Midbrain (tissue), 1 donor: ENCODE data around the gene PCDHB8.
"Not testable (repeated sequence)": the region's sequence is repeated elsewhere in the genome, so short reads cannot be mapped to it uniquely, and the experiment has no call there.

Source experiments
- DNase-seq: peaks from one replicate; lab custom pipeline; 2025; lab: John Stamatoyannopoulos, UW

Gene PCDHB8

GRCh38 chr5:141177577-141178191 lies at the start of gene PCDHB8:
Gene PCDHB8, plus strand, starts transcription at chr5:141177790. Its CDS starts 245 bp downstream, at chr5:141178035.
- DNase-seq = not testable (repeated sequence)

GRCh38 chr5:141135030-141135717 lies 42.4 kb upstream of the PCDHB8 start, which contains the start of gene PCDHB5:
Gene PCDHB5, plus strand, starts transcription at chr5:141135206. Its CDS starts 229 bp downstream, at chr5:141135435.
- DNase-seq = peak; percentile 28

- DNase-seq = no peak
Measured at GRCh38 chr5:141135718-141136266, 41.8 kb upstream of the PCDHB8 start.

- DNase-seq = not testable (repeated sequence)
Measured at GRCh38 chr5:141137346-141137745, 40.2 kb upstream of the PCDHB8 start.

GRCh38 chr5:141149812-141150211 lies 27.8 kb upstream of the PCDHB8 start, which contains the start of gene PCDHB6:
Gene PCDHB6, plus strand, starts transcription at chr5:141150057. Its CDS starts 201 bp downstream, at chr5:141150258.
- no peak for DNase-seq

- DNase-seq = no peak
Measured at GRCh38 chr5:141150224-141150992, 27.2 kb upstream of the PCDHB8 start.

- DNase-seq = no peak
Measured at GRCh38 chr5:141150993-141151325, 26.6 kb upstream of the PCDHB8 start.

GRCh38 chr5:141151632-141152031 lies 26.0 kb upstream of the PCDHB8 start:
- DNase-seq = not testable (repeated sequence)

GRCh38 chr5:141152096-141152495 lies 25.5 kb upstream of the PCDHB8 start:
- DNase-seq = not testable (repeated sequence)

- no peak for DNase-seq
Measured at GRCh38 chr5:141155540-141156374, 21.8 kb upstream of the PCDHB8 start.

- not testable (repeated sequence) for DNase-seq
Measured at GRCh38 chr5:141157356-141157755, 20.2 kb upstream of the PCDHB8 start.

- not testable (repeated sequence) for DNase-seq
Measured at GRCh38 chr5:141157901-141158300, 19.7 kb upstream of the PCDHB8 start.

GRCh38 chr5:141172381-141173204 lies 5.0 kb upstream of the PCDHB8 start, which contains the start of gene PCDHB7:
Gene PCDHB7, plus strand, starts transcription at chr5:141172644. Its CDS starts 192 bp downstream, at chr5:141172836.
- peak; percentile 18 for DNase-seq

GRCh38 chr5:141174291-141175104 lies 3.1 kb upstream of the PCDHB8 start:
- not testable (repeated sequence) for DNase-seq

GRCh38 chr5:141175933-141176332 lies 1.7 kb upstream of the PCDHB8 start:
- no peak for DNase-seq

GRCh38 chr5:141179371-141179770 lies 1.8 kb downstream of the PCDHB8 start:
- DNase-seq = not testable (repeated sequence)

GRCh38 chr5:141179876-141180275 lies 2.3 kb downstream of the PCDHB8 start:
- not testable (repeated sequence) for DNase-seq

- DNase-seq = no peak
Measured at GRCh38 chr5:141180313-141180712, 2.7 kb downstream of the PCDHB8 start.

GRCh38 chr5:141182248-141182647 lies 4.7 kb downstream of the PCDHB8 start, which contains the start of gene PCDHB16:
Gene PCDHB16, plus strand, starts transcription at chr5:141182387. Its CDS starts 173 bp downstream, at chr5:141182560.
- peak; percentile 48 for DNase-seq
